Fibroblast of villous mesenchyme (primary cell): Measurements from ENCODE around the gene KASH5. TPM values are rescaled to one million over a fixed set of nuclear protein-coding genes. Genes with fewer than 3 reads are reported as not detected.

Experiments used
- DNase-seq: peaks from one replicate; pipeline ENCODE4 v3.0.0-alpha.2; 2010; ENCODE audit warnings: low read depth
- H3K4me3 ChIP-seq: 2 replicates; pipeline ENCODE4 v1.5.1; 2011; ENCODE audit warnings: low read depth, mild to moderate bottlenecking, low read length
- CTCF ChIP-seq: IDR thresholded peaks from 2 replicates; pipeline ENCODE4 v1.5.1; 2012; ENCODE audit warnings: low read depth, mild to moderate bottlenecking, low read length; ENCODE audit not compliant: insufficient read depth
- total RNA-seq: library from RNA; depleted of rRNA; stranded (reverse); fragments of >200 nt; gene quantifications from 2 replicates; pipeline ENCODE4 v1.2.3, GENCODE V29; 2012

KASH5 gene
- total RNA-seq, 1 donor: not detected

GRCh38 chr19:49415102-49415809 lies 27.2 kb downstream of the KASH5 start:
- peak; percentile 28 for DNase-seq
- no peak for TF ChIP-seq CTCF

GRCh38 chr19:49415810-49416200 lies 27.8 kb downstream of the KASH5 start:
- no peak for DNase-seq
- no peak overlapping the region for H3K4me3 ChIP-seq
- no peak for TF ChIP-seq CTCF

More at GRCh38 chr19:49415102-49415809, 27.2 kb downstream of the KASH5 start:
- no peak overlapping the region for H3K4me3 ChIP-seq

GRCh38 chr19:49417088-49417487 lies 29.0 kb downstream of the KASH5 start:
- no peak for TF ChIP-seq CTCF
- no peak for DNase-seq
- H3K4me3 ChIP-seq: no peak overlapping the region

- DNase-seq: no peak
- no peak overlapping the region for H3K4me3 ChIP-seq
Measured at GRCh38 chr19:49418511-49418910, 30.5 kb downstream of the KASH5 start.

GRCh38 chr19:49419173-49419572 lies 31.1 kb downstream of the KASH5 start:
- no peak for DNase-seq
- no peak overlapping the region for H3K4me3 ChIP-seq
- no peak for TF ChIP-seq CTCF

More at GRCh38 chr19:49418511-49418910, 30.5 kb downstream of the KASH5 start:
- no peak for TF ChIP-seq CTCF

GRCh38 chr19:49420227-49420626 lies 32.2 kb downstream of the KASH5 start:
- no peak for DNase-seq
- H3K4me3 ChIP-seq: no peak overlapping the region
- no peak for TF ChIP-seq CTCF
